Measurements from ENCODE around the gene KCTD16.

- no peak for TF ChIP-seq CTCF (IDR thresholded peaks at IDR 0.05)
- TF ChIP-seq EZH2 (IDR thresholded peaks at IDR 0.05; ENCODE audit: borderline replicate concordance, insufficient read depth, low read depth, low read length, poor library complexity, severe bottlenecking), result no peak
Observed at GRCh38 chr5:144267961-144268513, 97.4 kb downstream of the KCTD16 start.
